H1 (cell line): ENCODE data around the gene ABCG1. TPM values are rescaled to one million over a fixed set of nuclear protein-coding genes. Genes with fewer than 3 reads are reported as not detected.
A peak's percentile ranks its signal among the peaks of the same experiment; 100 is the strongest.

Source experiments
- CTCF ChIA-PET: fragments of 300-600 bp; sonication (Branson Sonifier 250); formaldehyde crosslinking; loops from one replicate; lab custom pipeline; 2021; ENCODE audit not compliant: partially characterized antibody; lab: Charles Lee
- POLR2A ChIA-PET: fragments of 300-600 bp; sonication (Branson Sonifier 250); formaldehyde crosslinking; loops from one replicate; lab custom pipeline; 2021; ENCODE audit warnings: inconsistent platforms; ENCODE audit not compliant: partially characterized antibody; lab: Charles Lee
- DNase-seq, 2 experiments: peaks; one replicate each; pipeline versions ENCODE4 v3.0.0 to v3.0.0-alpha.2; 2010 to 2022; ENCODE audit warnings: low spot score in 2 of 2, low read depth in 1 of 2, mixed read lengths in 1 of 2
- FAIRE-seq: peaks from 2 replicates; lab custom pipeline; 2011; peaks lifted over from hg19 to GRCh38; lab: Jason Lieb, UNC
- H2AFZ ChIP-seq: 2 replicates; pipeline ENCODE4 v1.8.1; 2012; ENCODE audit warnings: low read length, inconsistent platforms
- H2AK5ac ChIP-seq: 2 replicates; pipeline ENCODE4 v1.6.1; 2013; ENCODE audit warnings: low read depth, low read length
- H2BK120ac ChIP-seq: replicated peaks from 2 replicates; pipeline ENCODE3; 2013; ENCODE audit warnings: low read depth, low read length, inconsistent platforms
- H2BK12ac ChIP-seq: 2 replicates; pipeline ENCODE4 v1.6.1; 2013; ENCODE audit warnings: low read depth, low read length
- H2BK15ac ChIP-seq: 2 replicates; pipeline ENCODE4 v1.6.1; 2013; ENCODE audit warnings: low read length
- H2BK20ac ChIP-seq: 2 replicates; pipeline ENCODE4 v1.6.1; 2013; ENCODE audit warnings: low read length
- H2BK5ac ChIP-seq: 2 replicates; pipeline ENCODE4 v1.6.1; 2013; ENCODE audit warnings: low read depth, low read length
- H3K14ac ChIP-seq: 2 replicates; pipeline ENCODE4 v1.6.1; 2013; ENCODE audit warnings: inconsistent platforms; ENCODE audit not compliant: insufficient read length
- H3K18ac ChIP-seq: 2 replicates; pipeline ENCODE4 v1.6.1; 2013; ENCODE audit warnings: low read length; ENCODE audit errors: extremely low read depth
- H3K23ac ChIP-seq: 2 replicates; pipeline ENCODE4 v1.6.1; 2013; ENCODE audit warnings: inconsistent platforms; ENCODE audit not compliant: insufficient read length
- H3K23me2 ChIP-seq: 2 replicates; pipeline ENCODE4 v1.6.1; 2013; ENCODE audit warnings: low read depth, low read length
- H3K27ac ChIP-seq: 2 replicates; pipeline ENCODE4 v1.6.1; 2011; ENCODE audit warnings: low read depth, low read length, inconsistent platforms
- H3K27me3 ChIP-seq, 4 experiments: replicated peaks in 1 of 4; 1 replicate in 1 of 4; 2 replicates in 3 of 4; pipeline versions ENCODE4 v1.6.1 to v1.8.1; 2011 to 2013; ENCODE audit warnings: low read length in 3 of 4, mild to moderate bottlenecking in 3 of 4, inconsistent platforms in 2 of 4, mixed read lengths in 2 of 4, moderate library complexity in 1 of 4; ENCODE audit not compliant: control insufficient read depth in 3 of 4, insufficient read depth in 3 of 4; ENCODE audit errors: extremely low read depth in 1 of 4
- H3K36me3 ChIP-seq, 4 experiments: 2 replicates each; pipeline versions ENCODE4 v1.6.1 to v1.8.1; 2011 to 2013; ENCODE audit warnings: mild to moderate bottlenecking in 4 of 4, low read length in 3 of 4, moderate library complexity in 2 of 4, control low read depth in 1 of 4, inconsistent platforms in 1 of 4; ENCODE audit not compliant: insufficient read depth in 4 of 4, control insufficient read depth in 2 of 4
- H3K4ac ChIP-seq: replicated peaks from 2 replicates; pipeline ENCODE3; 2013; ENCODE audit warnings: low read length, low read depth, mixed read lengths, inconsistent platforms; ENCODE audit not compliant: insufficient read length
- H3K4me1 ChIP-seq, 4 experiments: replicated peaks in 1 of 4; 1 replicate in 1 of 4; 2 replicates in 3 of 4; pipeline versions ENCODE4 v1.6.1 to v1.8.1; 2011 to 2013; ENCODE audit warnings: low read length in 3 of 4, inconsistent platforms in 2 of 4, mixed read lengths in 1 of 4; ENCODE audit not compliant: insufficient read depth in 4 of 4, control insufficient read depth in 3 of 4
- H3K4me2 ChIP-seq, 2 experiments: 2 replicates each; pipeline versions ENCODE4 v1.6.1 to v1.8.1; 2011 to 2013; ENCODE audit warnings: low read depth in 2 of 2, low read length in 2 of 2, control low read depth in 1 of 2, inconsistent platforms in 1 of 2, mild to moderate bottlenecking in 1 of 2; ENCODE audit not compliant: insufficient read depth in 1 of 2
- H3K4me3 ChIP-seq, 4 experiments: fragments of 200-600, 300-600 bp in 1 of 4; sonication (generic), shearing (Covaris generic), sonication (Bioruptor Twin) in 1 of 4; 2 replicates each; pipeline versions ENCODE4 v1.5.1 to v1.8.1; 2011 to 2016; ENCODE audit warnings: low read length in 4 of 4, low read depth in 3 of 4, control low read depth in 2 of 4, inconsistent platforms in 2 of 4, mild to moderate bottlenecking in 2 of 4, mixed read lengths in 1 of 4, moderate library complexity in 1 of 4; ENCODE audit not compliant: insufficient read depth in 2 of 4; ENCODE audit errors: extremely low read depth in 1 of 4
- H3K56ac ChIP-seq: replicated peaks from 2 replicates; pipeline ENCODE3; 2013; ENCODE audit warnings: low read depth, mild to moderate bottlenecking, mixed read lengths, low read length, inconsistent platforms; ENCODE audit not compliant: insufficient read length
- H3K79me1 ChIP-seq: 2 replicates; pipeline ENCODE4 v1.6.1; 2013; ENCODE audit warnings: low read depth, low read length, control low read depth
- H3K79me2 ChIP-seq, 2 experiments: 2 replicates each; pipeline versions ENCODE4 v1.6.1 to v1.8.1; 2012 to 2013; ENCODE audit warnings: low read length in 2 of 2, mild to moderate bottlenecking in 2 of 2, inconsistent platforms in 1 of 2; ENCODE audit not compliant: insufficient read depth in 2 of 2, control insufficient read depth in 1 of 2
- H3K9ac ChIP-seq, 4 experiments: replicated peaks in 1 of 4; 1 replicate in 1 of 4; 2 replicates in 3 of 4; pipeline versions ENCODE4 v1.6.1 to v1.8.1; 2011 to 2013; ENCODE audit warnings: low read depth in 3 of 4, low read length in 3 of 4, control low read depth in 2 of 4, mild to moderate bottlenecking in 2 of 4, moderate library complexity in 2 of 4, inconsistent platforms in 1 of 4; ENCODE audit errors: extremely low read depth in 1 of 4
- H3K9me3 ChIP-seq, 2 experiments: 2 replicates each; pipeline versions ENCODE4 v1.6.1 to v1.8.1; 2012 to 2013; ENCODE audit warnings: mild to moderate bottlenecking in 2 of 2, moderate library complexity in 2 of 2, control low read depth in 1 of 2, inconsistent platforms in 1 of 2, low read depth in 1 of 2, low read length in 1 of 2, mixed read lengths in 1 of 2; ENCODE audit not compliant: insufficient read depth in 2 of 2
- H4K20me1 ChIP-seq, 2 experiments: replicated peaks in 1 of 2; 2 replicates each; pipeline versions ENCODE3 to v1.8.1; 2011 to 2013; ENCODE audit warnings: inconsistent platforms in 2 of 2, low read length in 2 of 2, mild to moderate bottlenecking in 1 of 2; ENCODE audit not compliant: insufficient read depth in 2 of 2, control insufficient read depth in 1 of 2
- H4K5ac ChIP-seq: 2 replicates; pipeline ENCODE4 v1.6.1; 2013; ENCODE audit warnings: low read length, low read depth, mixed read lengths, inconsistent platforms; ENCODE audit not compliant: insufficient read length
- H4K8ac ChIP-seq: 2 replicates; pipeline ENCODE4 v1.8.0; 2013; ENCODE audit warnings: mild to moderate bottlenecking, moderate library complexity, low read length, inconsistent platforms; ENCODE audit not compliant: insufficient read depth; ENCODE audit errors: extremely low read depth
- H4K91ac ChIP-seq: replicated peaks from 2 replicates; pipeline ENCODE3; 2013; ENCODE audit warnings: low read length, mixed read lengths, inconsistent platforms; ENCODE audit not compliant: insufficient read length
- EGR1 ChIP-seq: IDR thresholded peaks from 2 replicates; pipeline ENCODE4 v1.6.1; 2011; ENCODE audit warnings: low read depth, low read length, borderline replicate concordance
- MAX ChIP-seq: IDR thresholded peaks from 2 replicates; pipeline ENCODE4 v1.6.1; 2012; ENCODE audit warnings: inconsistent platforms
- WGBS, 2 experiments: shearing (Covaris generic) in 1 of 2; methylation state at CpG; one replicate each; pipeline versions ENCODE4 v1.1.6 to v1.1.7; 2013 to 2015; ENCODE audit warnings: low lambda C conversion rate in 2 of 2, mixed read lengths in 2 of 2, inconsistent platforms in 1 of 2, low coverage in 1 of 2, missing lambda C conversion rate in 1 of 2; ENCODE audit not compliant: insufficient replicate concordance in 2 of 2, insufficient coverage in 1 of 2, insufficient read length in 1 of 2; ENCODE audit errors: extremely low coverage in 1 of 2, missing lambda C conversion rate in 1 of 2; 5-methylcytosine and 5-hydroxymethylcytosine counted together
- polyA plus RNA-seq, 7 experiments: library from polyadenylated mRNA; depleted of rRNA in 3 of 7; stranded (reverse) in 5 of 7; unstranded in 2 of 7; fragments of >200 nt in 5 of 7; fragments of 200-250 nt in 2 of 7; gene quantifications; 1 replicate in 5 of 7; 2 replicates in 1 of 7; 4 replicates in 1 of 7; pipeline versions ENCODE4 v1.2.1 to v1.2.3, GENCODE V29; 2011 to 2013; ENCODE audit warnings: missing spikeins in 2 of 7, mixed read lengths in 2 of 7
- total RNA-seq: library from RNA; stranded (reverse); fragmentation: NEBNext Ultra II Directional; extraction: Animal tissue kit (Norgen Biotek cat#: 25700); gene quantifications from 2 replicates; pipeline ENCODE4 v1.2.1, GENCODE V29; 2021

Gene ABCG1
- total and polyA plus RNA-seq, 2 of the 8 experiments (the other 6 are each of a cell fraction or from before 2014, with no cell fraction given), result 2.1 to 4.0 TPM

DNA sequence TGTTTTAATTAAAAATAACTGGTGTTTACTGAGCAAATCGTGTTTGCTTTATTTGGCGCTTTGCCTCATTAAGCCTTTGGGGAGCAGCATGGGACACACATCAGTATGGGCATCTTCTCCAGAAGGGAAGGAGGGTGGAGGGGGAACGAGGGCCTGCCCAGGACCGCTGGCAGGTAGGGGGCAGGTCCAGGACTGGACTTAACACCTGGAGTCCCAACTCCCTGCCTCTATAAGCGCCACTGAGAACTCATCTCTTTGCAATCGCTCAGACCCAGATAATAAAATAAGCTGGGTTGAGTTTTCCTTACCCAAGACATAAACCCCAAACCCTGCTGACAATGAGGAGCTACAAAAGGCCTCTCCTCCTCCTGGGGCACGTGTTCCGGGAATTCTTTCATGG, 15.1 kb downstream of the ABCG1 start:
- H3K79me2 ChIP-seq, result no peaks in the 10 kb centered on the region
- no peak overlapping the region for H3K4ac ChIP-seq
- H2AK5ac ChIP-seq, result no peak overlapping the region
- peak overlapping the region; percentile 59 to 94 for H3K4me2 ChIP-seq
- H3K27ac ChIP-seq, result no peak overlapping the region
- H3K79me1 ChIP-seq, result no peaks in the 10 kb centered on the region
- peak overlapping the region; percentile 95; the same call in 1 of the 2 replicates for H2BK15ac ChIP-seq
- peak overlapping the region; percentile 94 for H2BK12ac ChIP-seq
- peak overlapping the region; percentile 94; the same call in 1 of the 2 replicates for H4K8ac ChIP-seq
- H3K36me3 ChIP-seq, result no peaks in the 10 kb centered on the region
- peak overlapping the region in 1 of 4 experiments; percentile 60; a peak in 2 of 8 replicates for H3K4me3 ChIP-seq
- no peak overlapping the region for H2BK120ac ChIP-seq
- H2BK20ac ChIP-seq, result no peak overlapping the region
- WGBS, 2 experiments, result 55% methylated on average over 8 of the region's 8 CpGs; no CpG with 5 or more reads in 1 of the 2 experiments
- H4K91ac ChIP-seq, result no peak overlapping the region
- ChIA-PET CTCF (interaction anchor here (0.6 to 2.3 kb wide), 18 partner anchors 10 to 234 kb away, joined by 3 to 12 read pairs (median 4); partner anchors contain the start of gene ABCG1), POLR2A (interaction anchor here (1.0 to 2.8 kb wide), 5 partner anchors 9 to 279 kb away, joined by 3 to 18 read pairs (median 4); no protein-coding TSS in a partner anchor)
- FAIRE-seq, result no peak
- H2AFZ ChIP-seq, result no peak overlapping the region
- H3K4me1 ChIP-seq, result peaks cover 7 to 21% (median 13%) of the 10 kb centered on the region in 4 experiments
- peaks cover 0 to 1% of the 10 kb centered on the region in 2 experiments for H4K20me1 ChIP-seq
- H3K9me3 ChIP-seq, result no peaks in the 10 kb centered on the region
- no peak for DNase-seq
- H3K18ac ChIP-seq, result peak overlapping the region; percentile 74
- H3K14ac ChIP-seq, result no peak overlapping the region
- H3K23me2 ChIP-seq, result peaks cover 5% of the 10 kb centered on the region; the same call in 1 of the 2 replicates
- TF ChIP-seq MAX (peak; percentile 66; the same call in 1 of the 2 replicates), EGR1 (no peak)
- H3K9ac ChIP-seq, result peak overlapping the region in 2 of 4 experiments; percentile 51 to 60; a peak in 3 of 7 replicates
- H2BK5ac ChIP-seq, result no peak overlapping the region
- H3K27me3 ChIP-seq, result peaks cover 0 to 24% (median 20%) of the 10 kb centered on the region in 4 experiments; a peak in 6 of 7 replicates
- H4K5ac ChIP-seq, result no peak overlapping the region
- H3K23ac ChIP-seq, result no peak overlapping the region
- no peak overlapping the region for H3K56ac ChIP-seq
